Activated T-cell treated with anti-CD3 and anti-CD28 coated beads for 24 hours (primary cell): ENCODE data around the gene SMIM9.
"Not testable (repeated sequence)": the region's sequence is repeated elsewhere in the genome, so short reads cannot be mapped to it uniquely, and the experiment has no call there.

Source experiments
- DNase-seq: peaks from one replicate; pipeline ENCODE4 v3.0.0-alpha.2; 2020; ENCODE audit warnings: low read depth

The SMIM9 gene

GRCh38 chrX:154834562-154834961 is at the start of gene SMIM9:
SMIM9 (minus strand) TSS chrX:154834662; CDS start chrX:154830856, 3,806 bp downstream.
- no peak for DNase-seq

GRCh38 chrX:154884069-154884468 is 49.6 kb upstream of the SMIM9 start:
- not testable (repeated sequence) for DNase-seq

GRCh38 chrX:154873329-154873728 is 38.9 kb upstream of the SMIM9 start:
- DNase-seq, result no peak

GRCh38 chrX:154868522-154868921 is 34.1 kb upstream of the SMIM9 start:
- DNase-seq, result not testable (repeated sequence)

- no peak for DNase-seq
Observed at GRCh38 chrX:154855256-154855655, 20.8 kb upstream of the SMIM9 start.

- no peak for DNase-seq
Observed at GRCh38 chrX:154850957-154851611, 16.6 kb upstream of the SMIM9 start.

- no peak for DNase-seq
Observed at GRCh38 chrX:154840856-154841255, 6.4 kb upstream of the SMIM9 start.

GRCh38 chrX:154836163-154836562 is 1.7 kb upstream of the SMIM9 start:
- DNase-seq, result no peak

GRCh38 chrX:154833746-154834274 is 652 bp downstream of the SMIM9 start:
- no peak for DNase-seq

GRCh38 chrX:154829926-154830442 is 4.5 kb downstream of the SMIM9 start:
- DNase-seq, result no peak

GRCh38 chrX:154829134-154829533 is 5.3 kb downstream of the SMIM9 start:
- DNase-seq, result no peak

GRCh38 chrX:154828016-154828408 is 6.5 kb downstream of the SMIM9 start:
- no peak for DNase-seq

GRCh38 chrX:154827194-154828015 is 7.1 kb downstream of the SMIM9 start:
- no peak for DNase-seq

- DNase-seq, result not testable (repeated sequence)
Observed at GRCh38 chrX:154825586-154825985, 8.9 kb downstream of the SMIM9 start.

GRCh38 chrX:154824638-154825037 is 9.8 kb downstream of the SMIM9 start:
- DNase-seq, result no peak

- DNase-seq, result no peak
Observed at GRCh38 chrX:154822029-154822428, 12.4 kb downstream of the SMIM9 start.

GRCh38 chrX:154821523-154821922 is 12.9 kb downstream of the SMIM9 start:
- DNase-seq, result no peak

- no peak for DNase-seq
Observed at GRCh38 chrX:154819771-154820341, 14.6 kb downstream of the SMIM9 start.

GRCh38 chrX:154818916-154819770 is 15.3 kb downstream of the SMIM9 start:
- DNase-seq, result no peak

GRCh38 chrX:154817048-154817618 is 17.3 kb downstream of the SMIM9 start:
- not testable (repeated sequence) for DNase-seq

- not testable (repeated sequence) for DNase-seq
Observed at GRCh38 chrX:154816326-154816898, 18.1 kb downstream of the SMIM9 start.
